Keratinocyte (primary cell): Measurements from ENCODE around the gene SNX7. TPM values are rescaled to one million over a fixed set of nuclear protein-coding genes. Genes with fewer than 3 reads are reported as not detected.

Experiments
- DNase-seq: peaks from one replicate; pipeline ENCODE4 v3.0.0-alpha.2; 2011; ENCODE audit warnings: low read depth, missing footprints, low spot score
- FAIRE-seq: peaks from 2 replicates; lab custom pipeline; 2011; peaks lifted over from hg19 to GRCh38; lab: Jason Lieb, UNC
- H2AFZ ChIP-seq: 2 replicates; pipeline ENCODE4 v1.6.0; 2012; ENCODE audit warnings: low read length, control low read depth, inconsistent platforms; ENCODE audit not compliant: control insufficient read depth
- H3K27ac ChIP-seq: 2 replicates; pipeline ENCODE4 v1.5.1; 2011; ENCODE audit warnings: low read length; ENCODE audit not compliant: control insufficient read depth, insufficient read depth
- H3K27me3 ChIP-seq: 3 replicates; pipeline ENCODE4 v1.6.0; 2011; ENCODE audit warnings: low read length; ENCODE audit not compliant: control insufficient read depth, insufficient read depth; ENCODE audit errors: extremely low read depth
- H3K36me3 ChIP-seq, 2 experiments: 2 replicates in 1 of 2; 3 replicates in 1 of 2; pipeline ENCODE4 v1.5.1; 2011; ENCODE audit warnings: low read length in 2 of 2, mild to moderate bottlenecking in 1 of 2; ENCODE audit not compliant: control insufficient read depth in 2 of 2, insufficient read depth in 2 of 2; ENCODE audit errors: extremely low read depth in 1 of 2
- H3K4me1 ChIP-seq: 3 replicates; pipeline ENCODE4 v1.5.1; 2011; ENCODE audit warnings: low read length; ENCODE audit not compliant: control insufficient read depth, insufficient read depth; ENCODE audit errors: extremely low read depth
- H3K4me2 ChIP-seq: 3 replicates; pipeline ENCODE4 v1.6.0; 2011; ENCODE audit warnings: low read depth, low read length; ENCODE audit not compliant: control insufficient read depth, insufficient read depth; ENCODE audit errors: extremely low read depth
- H3K4me3 ChIP-seq, 3 experiments: fragments of 200-600 bp in 1 of 3; sonication (generic) in 1 of 3; 2 replicates in 2 of 3; 3 replicates in 1 of 3; pipeline ENCODE4 v1.5.1; 2011 to 2016; ENCODE audit warnings: low read length in 3 of 3, mild to moderate bottlenecking in 3 of 3, control low read depth in 2 of 3, inconsistent platforms in 1 of 3, low read depth in 1 of 3, mixed read lengths in 1 of 3, mixed run types in 1 of 3, moderate library complexity in 1 of 3; ENCODE audit not compliant: control insufficient read depth in 2 of 3, insufficient read depth in 2 of 3; ENCODE audit errors: extremely low read depth in 1 of 3
- H3K79me2 ChIP-seq: 2 replicates; pipeline ENCODE4 v1.6.0; 2012; ENCODE audit warnings: low read length; ENCODE audit not compliant: control insufficient read depth, insufficient read depth
- H3K9ac ChIP-seq: 3 replicates; pipeline ENCODE4 v1.6.0; 2011; ENCODE audit warnings: low read length; ENCODE audit not compliant: control insufficient read depth, insufficient read depth; ENCODE audit errors: extremely low read depth
- H3K9me1 ChIP-seq: 3 replicates; pipeline ENCODE4 v1.6.0; 2011; ENCODE audit warnings: low read length; ENCODE audit not compliant: control insufficient read depth, insufficient read depth; ENCODE audit errors: extremely low read depth
- H3K9me3 ChIP-seq: 2 replicates; pipeline ENCODE4 v1.5.1; 2012; ENCODE audit warnings: low read depth, low read length; ENCODE audit not compliant: control insufficient read depth
- H4K20me1 ChIP-seq: 3 replicates; pipeline ENCODE4 v1.6.0; 2011; ENCODE audit warnings: low read length; ENCODE audit not compliant: control insufficient read depth, insufficient read depth; ENCODE audit errors: extremely low read depth
- EZH2 ChIP-seq: IDR thresholded peaks from one replicate; pipeline ENCODE4 v1.6.1; 2012; ENCODE audit warnings: inconsistent platforms, mild to moderate bottlenecking, low read length, moderate library complexity
- dilution Hi-C: fragments of 300-500 bp; cut with MboI; formaldehyde crosslinking; loops from one replicate; pipeline ENCODE4 v1.7.0; 2020; ENCODE audit warnings: low sequenced_read_pairs; ENCODE audit not compliant: extremely low pct_ligation_motif_present
- polyA plus RNA-seq, 5 experiments: library from polyadenylated mRNA; depleted of rRNA in 3 of 5; stranded (reverse) in 3 of 5; stranded (forward) in 1 of 5; unstranded in 1 of 5; fragments of >200 nt; gene quantifications; 1 replicate in 1 of 5; 2 replicates in 3 of 5; 3 replicates in 1 of 5; pipeline versions ENCODE4 v1.2.1 to v1.2.3, GENCODE V29; 2011 to 2012; ENCODE audit warnings: missing spikeins in 2 of 5, low read depth in 1 of 5, low replicate concordance in 1 of 5
- TF ChIP-seq, protein P1 (sequence below), 3 experiments: IDR thresholded peaks in 1 of 3; conservative IDR thresholded peaks in 1 of 3; optimal IDR thresholded peaks in 1 of 3; 2 replicates in 2 of 3; 3 replicates in 1 of 3; pipeline versions ENCODE3 to v1.5.1; 2011; ENCODE audit warnings: low read length in 3 of 3, mild to moderate bottlenecking in 3 of 3, moderate library complexity in 2 of 3, control low read depth in 1 of 3, inconsistent platforms in 1 of 3; ENCODE audit not compliant: insufficient read depth in 2 of 3; ENCODE audit errors: extremely low read depth in 1 of 3

The SNX7 gene
- polyA plus RNA-seq, 1 donor (not counting 4 experiments of a cell fraction or from before 2014, with no cell fraction given) = 50.5 TPM

DNA sequence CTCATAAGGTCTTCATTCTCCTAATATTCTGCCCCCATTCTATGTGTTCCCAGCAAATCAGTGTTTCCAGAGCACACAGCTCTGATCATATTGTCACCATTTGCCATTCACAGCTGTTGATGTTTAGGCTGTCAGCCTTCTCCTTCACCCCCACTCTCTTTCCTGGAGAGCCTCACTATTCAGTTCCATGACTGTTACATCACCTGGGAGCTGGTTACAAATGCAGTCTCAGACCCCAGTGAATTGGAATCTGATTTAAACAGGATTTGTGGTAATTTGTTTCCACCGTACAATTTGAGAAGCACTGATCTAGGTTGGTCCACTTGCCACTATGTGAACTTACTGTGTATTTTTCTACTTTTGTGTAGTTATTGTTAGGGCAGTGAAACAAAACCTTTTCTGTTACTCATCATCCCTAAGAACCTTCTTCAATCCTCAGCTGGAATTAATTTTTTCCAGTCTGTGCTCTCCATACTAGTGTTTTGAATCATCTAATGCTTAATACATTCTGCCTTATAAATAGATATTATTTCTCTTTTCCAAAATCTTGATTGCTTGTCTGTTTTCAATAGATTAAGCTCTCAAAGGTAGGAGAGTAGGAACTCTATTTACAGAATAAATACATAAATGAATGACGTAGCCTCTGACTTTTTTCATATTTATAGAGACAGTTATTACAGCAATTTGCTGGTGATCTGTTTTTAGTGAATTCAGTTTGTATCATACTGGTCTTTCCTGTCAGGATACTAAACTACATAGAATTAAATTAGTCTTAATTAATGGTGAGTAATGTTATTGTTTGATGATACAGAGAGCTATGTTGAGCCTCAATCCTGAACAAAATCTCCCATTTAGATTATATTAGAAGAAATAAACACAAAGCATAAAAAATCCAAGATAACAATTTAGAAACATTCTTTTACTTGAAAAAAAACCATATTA is 8.1 kb downstream of the SNX7 start:
- H3K9me1 ChIP-seq = no peaks in the 10 kb centered on the region
- H3K27ac ChIP-seq = no peak overlapping the region
- DNase-seq (no peak), FAIRE-seq (no peak)
- H3K4me1 ChIP-seq = no peaks in the 10 kb centered on the region
- no peaks in the 10 kb centered on the region for H3K9me3 ChIP-seq
- no peaks in the 10 kb centered on the region for H4K20me1 ChIP-seq
- H3K9ac ChIP-seq = no peak overlapping the region
- H3K4me2 ChIP-seq = no peak overlapping the region
- H2AFZ ChIP-seq = no peak overlapping the region
- no peak overlapping the region for H3K4me3 ChIP-seq
- TF ChIP-seq, protein P1, sequence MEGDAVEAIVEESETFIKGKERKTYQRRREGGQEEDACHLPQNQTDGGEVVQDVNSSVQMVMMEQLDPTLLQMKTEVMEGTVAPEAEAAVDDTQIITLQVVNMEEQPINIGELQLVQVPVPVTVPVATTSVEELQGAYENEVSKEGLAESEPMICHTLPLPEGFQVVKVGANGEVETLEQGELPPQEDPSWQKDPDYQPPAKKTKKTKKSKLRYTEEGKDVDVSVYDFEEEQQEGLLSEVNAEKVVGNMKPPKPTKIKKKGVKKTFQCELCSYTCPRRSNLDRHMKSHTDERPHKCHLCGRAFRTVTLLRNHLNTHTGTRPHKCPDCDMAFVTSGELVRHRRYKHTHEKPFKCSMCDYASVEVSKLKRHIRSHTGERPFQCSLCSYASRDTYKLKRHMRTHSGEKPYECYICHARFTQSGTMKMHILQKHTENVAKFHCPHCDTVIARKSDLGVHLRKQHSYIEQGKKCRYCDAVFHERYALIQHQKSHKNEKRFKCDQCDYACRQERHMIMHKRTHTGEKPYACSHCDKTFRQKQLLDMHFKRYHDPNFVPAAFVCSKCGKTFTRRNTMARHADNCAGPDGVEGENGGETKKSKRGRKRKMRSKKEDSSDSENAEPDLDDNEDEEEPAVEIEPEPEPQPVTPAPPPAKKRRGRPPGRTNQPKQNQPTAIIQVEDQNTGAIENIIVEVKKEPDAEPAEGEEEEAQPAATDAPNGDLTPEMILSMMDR (optimal IDR thresholded peaks at IDR 0.05 in 1 of 3, IDR thresholded peaks at IDR 0.05 in 1 of 3, conservative IDR thresholded peaks at IDR 0.05 in 1 of 3; ENCODE audit: extremely low read depth in 1 of 3, insufficient read depth in 2 of 3, low read length in 3 of 3) = no peak
- TF ChIP-seq EZH2 = no peak
- H3K27me3 ChIP-seq = no peaks in the 10 kb centered on the region
- H3K36me3 ChIP-seq = peaks cover 0 to 2% of the 10 kb centered on the region in 2 experiments
- H3K79me2 ChIP-seq = peaks cover 52% of the 10 kb centered on the region
- dilution Hi-C loops = no loop called here

DNA sequence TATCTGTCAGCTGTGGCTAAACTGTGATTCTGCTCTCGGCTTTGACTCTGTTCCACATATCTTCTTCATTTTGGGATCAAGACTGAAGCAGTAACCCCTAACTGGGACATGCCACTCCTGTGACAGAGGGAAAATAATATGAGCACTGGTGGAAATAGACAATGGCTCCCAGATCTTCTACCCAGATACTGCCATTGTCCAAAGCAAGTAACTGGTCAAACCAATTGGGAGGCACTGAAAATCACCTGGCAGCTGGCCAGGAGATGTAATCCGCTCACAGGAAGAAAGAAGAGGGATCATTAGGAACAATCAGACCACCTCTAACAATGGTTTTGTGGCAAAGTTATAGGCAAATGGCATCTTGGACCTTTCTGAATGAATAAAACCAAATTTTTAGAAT is 10.7 kb downstream of the SNX7 start:
- no peak overlapping the region for H3K4me3 ChIP-seq
- dilution Hi-C loops = no loop called here
- H3K27me3 ChIP-seq = no peaks in the 10 kb centered on the region
- no peaks in the 10 kb centered on the region for H3K9me1 ChIP-seq
- no peak overlapping the region for H2AFZ ChIP-seq
- no peaks in the 10 kb centered on the region for H3K36me3 ChIP-seq
- no peak overlapping the region for H3K27ac ChIP-seq
- no peak for TF ChIP-seq EZH2
- TF ChIP-seq, protein P1 (optimal IDR thresholded peaks at IDR 0.05 in 1 of 3, IDR thresholded peaks at IDR 0.05 in 1 of 3, conservative IDR thresholded peaks at IDR 0.05 in 1 of 3; ENCODE audit: extremely low read depth in 1 of 3, insufficient read depth in 2 of 3, low read length in 3 of 3) = no peak
- no peaks in the 10 kb centered on the region for H3K9me3 ChIP-seq
- no peak overlapping the region for H3K9ac ChIP-seq
- peaks cover 4% of the 10 kb centered on the region for H3K4me1 ChIP-seq
- no peak for FAIRE-seq
- H3K79me2 ChIP-seq = peaks cover 40% of the 10 kb centered on the region
- H4K20me1 ChIP-seq = no peaks in the 10 kb centered on the region
- H3K4me2 ChIP-seq = no peak overlapping the region
- DNase-seq = no peak
